HEK293 (cell line): Measurements from ENCODE around the gene MPO.

Source experiments
- GLIS1 ChIP-seq: fragments of 450-650 bp; formaldehyde crosslinking; IDR thresholded peaks from 2 replicates; pipeline ENCODE4 v1.5.1; 2016; ENCODE audit warnings: missing biosample characterization, missing genetic modification characterization
- PATZ1 ChIP-seq: fragments of 450-650 bp; formaldehyde crosslinking; IDR thresholded peaks from 2 replicates; pipeline ENCODE4 v1.5.1; 2016; ENCODE audit warnings: missing biosample characterization, missing genetic modification characterization
- ZBTB8A ChIP-seq: fragments of 450-650 bp; formaldehyde crosslinking; IDR thresholded peaks from 2 replicates; pipeline ENCODE4 v1.5.1; 2016; ENCODE audit warnings: missing biosample characterization, missing genetic modification characterization
- ZFP37 ChIP-seq: fragments of 450-650 bp; formaldehyde crosslinking; IDR thresholded peaks from 2 replicates; pipeline ENCODE4 v1.5.1; 2016; ENCODE audit warnings: missing biosample characterization, missing genetic modification characterization
- ZNF121 ChIP-seq: fragments of 450-650 bp; formaldehyde crosslinking; IDR thresholded peaks from 2 replicates; pipeline ENCODE4 v1.5.1; 2016; ENCODE audit warnings: missing biosample characterization, missing genetic modification characterization
- ZNF184 ChIP-seq: fragments of 450-650 bp; IDR thresholded peaks from 2 replicates; pipeline ENCODE4 v1.5.1; 2018; ENCODE audit warnings: missing biosample characterization, mild to moderate bottlenecking, missing genetic modification characterization
- ZNF24 ChIP-seq: fragments of 450-650 bp; formaldehyde crosslinking; IDR thresholded peaks from 2 replicates; pipeline ENCODE4 v1.5.1; 2016; ENCODE audit warnings: missing biosample characterization, missing genetic modification characterization
- ZNF548 ChIP-seq: fragments of 450-650 bp; formaldehyde crosslinking; IDR thresholded peaks from 2 replicates; pipeline ENCODE4 v1.5.1; 2016; ENCODE audit warnings: missing biosample characterization, missing genetic modification characterization
- ZNF600 ChIP-seq: fragments of 450-650 bp; formaldehyde crosslinking; IDR thresholded peaks from 2 replicates; pipeline ENCODE4 v1.5.1; 2016; ENCODE audit warnings: missing biosample characterization, missing genetic modification characterization
- ZNF629 ChIP-seq: fragments of 450-650 bp; formaldehyde crosslinking; IDR thresholded peaks from 2 replicates; pipeline ENCODE4 v1.5.1; 2017; ENCODE audit warnings: missing biosample characterization, missing genetic modification characterization
- ZNF76 ChIP-seq: fragments of 450-650 bp; formaldehyde crosslinking; IDR thresholded peaks from 2 replicates; pipeline ENCODE4; 2016; ENCODE audit warnings: low read depth, missing biosample characterization, missing genetic modification characterization, borderline replicate concordance
- TF ChIP-seq, protein P1 (sequence below): fragments of 450-650 bp; formaldehyde crosslinking; IDR thresholded peaks from 2 replicates; pipeline ENCODE4 v1.5.1; 2016; ENCODE audit warnings: missing biosample characterization, missing genetic modification characterization
- TF ChIP-seq, protein P2 (sequence below): fragments of 450-650 bp; IDR thresholded peaks from 2 replicates; pipeline ENCODE4 v1.5.1; 2018; ENCODE audit warnings: missing biosample characterization, missing genetic modification characterization
- TF ChIP-seq, protein P3 (sequence below): sonication (generic); formaldehyde crosslinking; IDR thresholded peaks from 2 replicates; pipeline ENCODE4 v1.8.1; 2022; ENCODE audit warnings: mild to moderate bottlenecking, moderate library complexity, missing genetic modification reagents

GRCh38 chr17:58229881-58230280 lies 50.9 kb downstream of the MPO start:
- TF ChIP-seq, protein P1, sequence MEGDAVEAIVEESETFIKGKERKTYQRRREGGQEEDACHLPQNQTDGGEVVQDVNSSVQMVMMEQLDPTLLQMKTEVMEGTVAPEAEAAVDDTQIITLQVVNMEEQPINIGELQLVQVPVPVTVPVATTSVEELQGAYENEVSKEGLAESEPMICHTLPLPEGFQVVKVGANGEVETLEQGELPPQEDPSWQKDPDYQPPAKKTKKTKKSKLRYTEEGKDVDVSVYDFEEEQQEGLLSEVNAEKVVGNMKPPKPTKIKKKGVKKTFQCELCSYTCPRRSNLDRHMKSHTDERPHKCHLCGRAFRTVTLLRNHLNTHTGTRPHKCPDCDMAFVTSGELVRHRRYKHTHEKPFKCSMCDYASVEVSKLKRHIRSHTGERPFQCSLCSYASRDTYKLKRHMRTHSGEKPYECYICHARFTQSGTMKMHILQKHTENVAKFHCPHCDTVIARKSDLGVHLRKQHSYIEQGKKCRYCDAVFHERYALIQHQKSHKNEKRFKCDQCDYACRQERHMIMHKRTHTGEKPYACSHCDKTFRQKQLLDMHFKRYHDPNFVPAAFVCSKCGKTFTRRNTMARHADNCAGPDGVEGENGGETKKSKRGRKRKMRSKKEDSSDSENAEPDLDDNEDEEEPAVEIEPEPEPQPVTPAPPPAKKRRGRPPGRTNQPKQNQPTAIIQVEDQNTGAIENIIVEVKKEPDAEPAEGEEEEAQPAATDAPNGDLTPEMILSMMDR (tag by site-specific recombination): no peak
- TF ChIP-seq ZNF184 (tag by site-specific recombination): no peak
- TF ChIP-seq PATZ1 (tag by site-specific recombination): no peak
- no peak for TF ChIP-seq ZNF76
- no peak for TF ChIP-seq ZNF629 (tag by site-specific recombination)
- TF ChIP-seq ZNF600 (tag by site-specific recombination): no peak
- no peak for TF ChIP-seq GLIS1 (tag by site-specific recombination)
- no peak for TF ChIP-seq ZBTB8A (tag by site-specific recombination)
- no peak for TF ChIP-seq ZFP37 (tag by site-specific recombination)
- TF ChIP-seq, protein P2, sequence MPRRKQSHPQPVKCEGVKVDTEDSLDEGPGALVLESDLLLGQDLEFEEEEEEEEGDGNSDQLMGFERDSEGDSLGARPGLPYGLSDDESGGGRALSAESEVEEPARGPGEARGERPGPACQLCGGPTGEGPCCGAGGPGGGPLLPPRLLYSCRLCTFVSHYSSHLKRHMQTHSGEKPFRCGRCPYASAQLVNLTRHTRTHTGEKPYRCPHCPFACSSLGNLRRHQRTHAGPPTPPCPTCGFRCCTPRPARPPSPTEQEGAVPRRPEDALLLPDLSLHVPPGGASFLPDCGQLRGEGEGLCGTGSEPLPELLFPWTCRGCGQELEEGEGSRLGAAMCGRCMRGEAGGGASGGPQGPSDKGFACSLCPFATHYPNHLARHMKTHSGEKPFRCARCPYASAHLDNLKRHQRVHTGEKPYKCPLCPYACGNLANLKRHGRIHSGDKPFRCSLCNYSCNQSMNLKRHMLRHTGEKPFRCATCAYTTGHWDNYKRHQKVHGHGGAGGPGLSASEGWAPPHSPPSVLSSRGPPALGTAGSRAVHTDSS: no peak
- TF ChIP-seq, protein P3, sequence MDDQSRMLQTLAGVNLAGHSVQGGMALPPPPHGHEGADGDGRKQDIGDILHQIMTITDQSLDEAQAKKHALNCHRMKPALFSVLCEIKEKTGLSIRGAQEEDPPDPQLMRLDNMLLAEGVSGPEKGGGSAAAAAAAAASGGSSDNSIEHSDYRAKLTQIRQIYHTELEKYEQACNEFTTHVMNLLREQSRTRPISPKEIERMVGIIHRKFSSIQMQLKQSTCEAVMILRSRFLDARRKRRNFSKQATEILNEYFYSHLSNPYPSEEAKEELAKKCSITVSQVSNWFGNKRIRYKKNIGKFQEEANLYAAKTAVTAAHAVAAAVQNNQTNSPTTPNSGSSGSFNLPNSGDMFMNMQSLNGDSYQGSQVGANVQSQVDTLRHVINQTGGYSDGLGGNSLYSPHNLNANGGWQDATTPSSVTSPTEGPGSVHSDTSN (CRISPR knock-in tag): no peak
- no peak for TF ChIP-seq ZNF121
- TF ChIP-seq ZNF548: no peak
- TF ChIP-seq ZNF24 (tag by site-specific recombination): no peak
